Left lung (tissue), 10 donors: ENCODE results near the gene HMCES. TPM values are rescaled to one million over a fixed set of nuclear protein-coding genes. Genes with fewer than 3 reads are reported as not detected.

ENCODE experiments used
- ATAC-seq: fragments of 200-7000 bp; cut with Tn5 transposase; one replicate; pipeline ENCODE4 v1.9.1; 2020; ENCODE audit warnings: moderate library complexity
- DNase-seq, 4 donors: peaks; one replicate each; pipeline ENCODE4 v3.0.0-alpha.2; 2013 to 2020
- H3K27ac ChIP-seq, 2 donors: fragments of 200-600 bp; sonication (generic) in 1 of 2; one replicate each; pipeline versions ENCODE4 v1.5.0 to v1.8.0; 2020 to 2021
- H3K27me3 ChIP-seq, 2 donors: fragments of 200-600 bp; sonication (generic) in 1 of 2; one replicate each; pipeline versions ENCODE4 v1.5.0 to v1.8.0; 2020 to 2021
- H3K36me3 ChIP-seq, 2 donors: fragments of 200-600 bp; sonication (generic) in 1 of 2; one replicate each; pipeline versions ENCODE4 v1.5.0 to v1.8.0; 2020 to 2021
- H3K4me1 ChIP-seq, 2 donors: fragments of 200-600 bp; one replicate each; pipeline ENCODE4 v1.8.0; 2021
- H3K4me3 ChIP-seq, 2 donors: fragments of 200-600 bp; sonication (generic) in 1 of 2; one replicate each; pipeline versions ENCODE4 v1.5.0 to v1.8.0; 2020 to 2021; ENCODE audit warnings: mild to moderate bottlenecking in 1 of 2
- H3K9me3 ChIP-seq, 2 donors: fragments of 200-600 bp; sonication (generic) in 1 of 2; one replicate each; pipeline versions ENCODE4 v1.5.0 to v1.8.0; 2020 to 2021
- CTCF ChIP-seq, 2 donors: fragments of 200-600 bp; sonication (generic) in 1 of 2; IDR thresholded peaks; one replicate each; pipeline versions ENCODE4 v1.5.0 to v1.8.0; 2021; ENCODE audit warnings: antibody characterized with exemption in 2 of 2
- intact Hi-C, 2 donors: fragments of 100-400 bp; cut with DNase I; formaldehyde crosslinking; loops; one replicate each; pipeline versions ENCODE4 v1.11.2 to v1.14.2; 2022
- polyA plus RNA-seq, 6 donors: library from polyadenylated mRNA; unstranded; fragments of 120-200 nt; gene quantifications; one replicate each; pipeline ENCODE4 v1.2.1, GENCODE V29; 2013; ENCODE audit not compliant: insufficient read length in 6 of 6
- total RNA-seq, 2 donors: library from RNA; stranded (reverse); fragmentation: NEBNext Ultra II Directional; extraction: Animal tissue kit (Norgen Biotek cat#: 25700); gene quantifications; one replicate each; pipeline ENCODE4 v1.2.1, GENCODE V29; 2021
- donor health status: DM: no; HTN: yes; CAD: no.
- donor health status: DM: no; HTN: no; CAD: no.

The HMCES gene
- total and polyA plus RNA-seq, 8 donors = 32.9 to 51.0 (median 46.1) TPM

DNA sequence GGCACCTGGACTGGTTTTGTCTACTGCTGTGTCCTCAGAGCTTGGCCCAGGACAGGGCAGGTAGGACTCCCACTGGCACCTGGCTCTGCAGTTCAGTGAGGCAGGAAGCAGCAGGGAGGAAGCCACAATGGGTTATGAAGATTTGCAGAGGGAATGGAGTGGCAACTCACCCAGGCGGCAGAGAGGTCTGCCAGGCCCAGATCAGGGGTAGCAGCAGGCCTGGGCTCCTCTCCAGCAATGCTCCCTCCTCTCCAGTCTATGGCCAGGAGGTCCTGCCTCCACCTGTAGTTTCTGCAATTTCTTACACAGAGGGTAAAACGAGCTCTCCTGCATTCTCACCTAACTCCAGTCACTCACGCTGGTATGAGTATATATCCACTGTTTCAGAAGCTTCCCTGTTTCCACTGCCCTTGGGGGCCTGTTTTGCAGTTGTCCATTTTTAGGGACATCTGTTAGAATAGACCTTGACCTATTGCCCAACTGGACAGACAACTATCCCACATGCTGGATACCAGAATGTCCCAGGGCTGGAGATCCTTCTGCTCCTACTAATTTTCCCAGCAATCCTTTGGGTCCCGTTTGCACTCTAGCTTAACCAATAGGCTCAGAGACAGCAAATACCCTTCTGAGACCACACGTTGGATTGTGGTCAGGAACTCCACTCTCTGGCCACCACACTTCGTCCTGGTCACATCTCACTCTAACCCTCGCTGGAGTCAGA, 35.2 kb downstream of the HMCES start:
- no peak for TF ChIP-seq CTCF (IDR thresholded peaks at IDR 0.05)
- H3K4me1 ChIP-seq = peaks cover 13 to 40% of the 10 kb centered on the region in 2 donors
- DNase-seq (peak in 2 of 4 donors; percentile 25 to 46), ATAC-seq (no peak)
- intact Hi-C loops = no loop called here
- no peaks in the 10 kb centered on the region for H3K36me3 ChIP-seq
- no peaks in the 10 kb centered on the region for H3K27me3 ChIP-seq
- H3K4me3 ChIP-seq = peak overlapping the region in 1 of 2 donors; percentile 87
- H3K9me3 ChIP-seq = no peaks in the 10 kb centered on the region
- peak overlapping the region; percentile 86 to 87 for H3K27ac ChIP-seq

- no peaks in the 10 kb centered on the region for H3K27me3 ChIP-seq
- peak; percentile 69 for ATAC-seq
- no peaks in the 10 kb centered on the region for H3K36me3 ChIP-seq
- DNase-seq = peak; percentile 88 to 96 (median 90)
- peaks cover 13 to 40% of the 10 kb centered on the region in 2 donors for H3K4me1 ChIP-seq
- H3K9me3 ChIP-seq = no peaks in the 10 kb centered on the region
- H3K27ac ChIP-seq = peak overlapping the region; percentile 86 to 87
- intact Hi-C loops = no loop called here
- peak overlapping the region; percentile 87 to 91 for H3K4me3 ChIP-seq
- TF ChIP-seq CTCF (IDR thresholded peaks at IDR 0.05) = peak in 1 of 2 donors; percentile 9
Observed at GRCh38 chr3:129314386-129315222, 35.9 kb downstream of the HMCES start.

DNA sequence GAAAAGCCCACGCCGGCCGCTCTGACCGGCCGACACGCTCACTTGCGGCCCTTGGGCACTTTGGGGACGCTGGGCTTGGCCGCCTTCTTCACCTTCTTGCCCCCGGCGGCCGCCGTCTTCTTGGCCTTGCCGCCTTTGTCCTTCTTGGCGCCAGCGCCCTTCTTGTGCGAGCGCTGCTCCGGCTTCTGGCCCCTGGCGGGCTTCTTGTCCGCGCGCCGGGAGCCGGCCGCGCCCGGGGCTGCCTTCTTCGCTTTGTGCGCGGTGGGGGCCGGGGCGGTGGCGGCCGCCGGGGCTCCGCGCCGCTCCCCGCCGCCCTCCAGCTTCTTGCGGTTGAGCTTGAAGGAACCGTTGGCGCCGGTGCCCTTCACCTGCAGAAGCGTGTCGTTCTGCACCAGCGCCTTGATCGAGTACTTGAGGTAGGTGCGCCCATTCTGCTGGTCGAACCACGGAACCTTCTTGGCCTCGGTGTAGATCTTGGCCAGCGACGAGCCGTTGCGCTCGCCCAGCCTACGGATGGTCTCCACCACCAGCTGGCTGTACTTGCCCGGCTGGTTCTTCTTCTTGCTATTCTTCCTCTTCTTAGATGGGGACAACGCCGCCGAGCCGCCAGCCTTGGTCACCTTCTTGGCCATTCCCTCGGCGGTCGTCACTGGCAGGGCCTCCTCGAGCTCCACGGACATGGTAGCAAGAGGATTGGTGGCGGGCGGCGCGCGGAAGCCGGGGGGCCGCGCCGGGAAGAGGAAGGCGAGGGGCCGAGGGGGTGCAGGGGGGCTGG, 36.7 kb downstream of the HMCES start:
- peak overlapping the region; percentile 87 to 91 for H3K4me3 ChIP-seq
- intact Hi-C loops = no loop called here
- H3K9me3 ChIP-seq = no peaks in the 10 kb centered on the region
- H3K27ac ChIP-seq = peak overlapping the region; percentile 86 to 87
- no peak for TF ChIP-seq CTCF (IDR thresholded peaks at IDR 0.05)
- H3K36me3 ChIP-seq = no peaks in the 10 kb centered on the region
- peak; percentile 7 for ATAC-seq
- no peaks in the 10 kb centered on the region for H3K27me3 ChIP-seq
- peak in 3 of 4 donors; percentile 35 to 89 (median 48) for DNase-seq
- peaks cover 13 to 34% of the 10 kb centered on the region in 2 donors for H3K4me1 ChIP-seq

GRCh38 chr3:129315998-129316247, 37.3 kb downstream of the HMCES start:
- intact Hi-C loops = no loop called here

More at GRCh38 chr3:129315998-129316247, 37.3 kb downstream of the HMCES start:
- Histone ChIP-seq H3K36me3 (no peaks in the 10 kb centered on the region), H3K4me1 (peaks cover 13 to 31% of the 10 kb centered on the region in 2 donors), H3K9me3 (no peaks in the 10 kb centered on the region), H3K27ac (peak overlapping the region; percentile 86 to 87), H3K27me3 (no peaks in the 10 kb centered on the region), H3K4me3 (peak overlapping the region; percentile 87 to 91)
- no peak for TF ChIP-seq CTCF (IDR thresholded peaks at IDR 0.05)
- peak; percentile 9 for ATAC-seq
- DNase-seq = no peak
